Mammary epithelial cell (primary cell): ENCODE results near the gene CSNK1E.

ENCODE experiments used
- CTCF ChIP-seq, 2 donors: IDR thresholded peaks in 1 of 2; conservative IDR thresholded peaks in 1 of 2; 2 replicates each; pipeline ENCODE4 v1.5.1; 2011 to 2012; ENCODE audit warnings: inconsistent platforms in 2 of 2, low read length in 2 of 2, mild to moderate bottlenecking in 2 of 2, control low read depth in 1 of 2, low read depth in 1 of 2; ENCODE audit not compliant: insufficient read depth in 1 of 2; ENCODE audit errors: extremely low read depth in 1 of 2
- EZH2 ChIP-seq: IDR thresholded peaks from 2 replicates; pipeline ENCODE4 v1.6.1; 2012; ENCODE audit warnings: low read length, inconsistent platforms, borderline replicate concordance

- TF ChIP-seq CTCF (conservative IDR thresholded peaks at IDR 0.05 in 1 of 2, IDR thresholded peaks at IDR 0.05 in 1 of 2; ENCODE audit: extremely low read depth in 1 of 2, insufficient read depth in 1 of 2, low read depth in 1 of 2, low read length in 2 of 2) (no peak), EZH2 (no peak)
These were observed 66.4 kb downstream of the CSNK1E start for GRCh38 chr22:38250643-38251340.
